Endothelial cell of umbilical vein (primary cell): Measurements from ENCODE around the gene GSG1L.

ENCODE experiments used
- EZH2 ChIP-seq: IDR thresholded peaks from 2 replicates; pipeline ENCODE4 v1.6.1; 2012; ENCODE audit warnings: borderline replicate concordance, low read depth, mild to moderate bottlenecking, moderate library complexity, low read length, inconsistent platforms; ENCODE audit not compliant: severe bottlenecking
- POLR2AphosphoS5 ChIP-seq: IDR thresholded peaks from 2 replicates; pipeline ENCODE4 v1.6.1; 2012; ENCODE audit warnings: low read depth, mild to moderate bottlenecking, control low read depth, low read length, moderate library complexity; ENCODE audit not compliant: insufficient read depth

GRCh38 chr16:27945233-27945973 is 118.1 kb downstream of the GSG1L start:
- TF ChIP-seq POLR2AphosphoS5 (no peak), EZH2 (no peak)
